Stromal cell of bone marrow (primary cell): ENCODE measurements around the gene PWWP2B.
"Not testable (repeated sequence)": the region's sequence is repeated elsewhere in the genome, so short reads cannot be mapped to it uniquely, and the experiment has no call there.

Experiments used
- DNase-seq: peaks from one replicate; pipeline ENCODE4 v3.0.0-alpha.2; 2012; ENCODE audit warnings: low read depth

PWWP2B gene

DNA sequence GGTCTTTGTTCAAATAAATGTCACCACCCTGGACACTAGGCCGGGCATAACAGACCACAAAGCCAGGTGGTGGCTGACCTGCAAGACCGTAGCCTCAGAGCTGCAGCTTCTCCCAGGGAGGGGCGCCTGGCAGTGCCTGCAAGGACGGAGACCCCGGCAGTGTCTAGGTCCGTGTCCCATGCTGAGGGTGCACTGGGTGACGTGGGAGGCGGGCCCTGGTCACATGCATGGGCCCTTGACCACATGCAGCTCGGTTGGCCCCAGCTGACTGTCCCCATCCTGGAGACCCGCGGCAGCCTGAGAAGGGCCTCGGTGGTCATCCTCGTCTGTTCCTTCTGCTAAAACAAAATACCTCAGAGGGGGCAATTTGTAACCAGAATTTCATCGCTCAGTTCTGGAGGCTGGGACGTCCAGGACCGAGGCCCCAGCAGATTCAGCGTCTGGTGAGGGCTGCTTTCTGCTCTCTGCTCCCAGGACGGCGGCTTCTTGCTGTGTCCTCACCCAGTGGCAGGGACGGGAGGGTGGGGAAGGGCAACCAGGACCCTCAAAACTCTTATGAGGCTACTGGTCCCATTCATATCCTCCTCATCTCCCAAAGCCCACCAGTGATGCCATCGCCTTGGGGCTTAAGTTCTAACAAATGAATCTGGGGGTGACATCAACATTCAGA is 36.8 kb downstream of the PWWP2B start:
- no peak for DNase-seq

DNA sequence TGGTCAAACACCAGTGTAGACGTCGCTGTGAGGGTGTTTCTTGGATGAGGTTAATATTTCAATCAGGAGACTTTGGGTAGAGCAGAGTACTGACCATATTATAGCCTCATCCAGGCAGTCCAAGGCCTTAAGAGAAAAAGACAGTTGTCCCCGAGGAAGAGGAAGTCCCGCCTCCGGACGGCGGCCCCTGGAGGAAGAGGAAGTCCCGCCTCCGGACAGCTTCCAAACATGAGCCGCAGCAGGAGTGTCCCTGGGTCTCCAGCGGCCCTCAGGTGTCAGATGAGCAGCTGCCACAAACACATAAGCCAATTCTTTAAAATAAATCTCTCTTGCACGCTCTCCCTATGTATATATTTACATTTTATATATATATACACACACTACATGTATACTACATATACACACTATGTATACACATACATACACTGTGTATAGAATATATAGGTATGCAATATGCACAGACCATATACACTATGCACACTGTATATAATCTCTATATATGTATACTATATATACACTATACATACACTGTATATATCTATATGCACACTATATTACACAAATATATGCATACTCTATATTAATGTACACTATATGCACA is 37.5 kb downstream of the PWWP2B start:
- no peak for DNase-seq

DNA sequence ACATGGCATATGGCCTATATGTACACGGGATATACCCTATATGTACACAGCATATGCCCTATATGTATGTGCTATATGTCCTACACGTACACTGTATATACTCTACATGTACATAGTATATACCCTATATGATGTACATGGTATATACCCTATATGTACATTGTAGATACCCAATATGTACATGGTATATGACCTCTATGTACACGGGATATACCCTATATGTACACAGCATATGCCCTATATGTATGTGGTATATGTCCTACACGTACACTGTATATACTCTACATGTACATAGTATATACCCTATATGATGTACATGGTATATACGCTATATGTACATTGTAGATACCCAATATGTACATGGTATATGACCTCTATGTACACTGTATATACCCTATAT is 38.3 kb downstream of the PWWP2B start:
- not testable (repeated sequence) for DNase-seq

DNA sequence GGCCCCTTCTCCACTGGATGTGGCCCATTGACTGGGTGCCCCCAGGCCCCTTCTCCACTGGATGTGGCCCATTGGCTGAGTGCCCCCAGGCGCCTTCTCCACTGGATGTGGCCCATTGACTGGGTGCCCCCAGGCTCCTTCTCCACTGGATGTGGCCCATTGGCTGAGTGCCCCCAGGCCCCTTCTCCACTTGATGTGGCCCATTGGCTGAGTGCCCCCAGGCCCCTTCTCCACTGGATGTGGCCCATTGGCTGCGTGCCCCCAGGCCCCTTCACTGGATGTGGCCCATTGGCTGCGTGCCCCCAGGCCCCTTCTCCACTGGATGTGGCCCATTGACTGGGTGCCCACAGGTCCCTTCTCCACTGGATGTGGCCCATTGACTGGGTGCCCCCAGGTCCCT is 39.1 kb downstream of the PWWP2B start:
- DNase-seq, result not testable (repeated sequence)

DNA sequence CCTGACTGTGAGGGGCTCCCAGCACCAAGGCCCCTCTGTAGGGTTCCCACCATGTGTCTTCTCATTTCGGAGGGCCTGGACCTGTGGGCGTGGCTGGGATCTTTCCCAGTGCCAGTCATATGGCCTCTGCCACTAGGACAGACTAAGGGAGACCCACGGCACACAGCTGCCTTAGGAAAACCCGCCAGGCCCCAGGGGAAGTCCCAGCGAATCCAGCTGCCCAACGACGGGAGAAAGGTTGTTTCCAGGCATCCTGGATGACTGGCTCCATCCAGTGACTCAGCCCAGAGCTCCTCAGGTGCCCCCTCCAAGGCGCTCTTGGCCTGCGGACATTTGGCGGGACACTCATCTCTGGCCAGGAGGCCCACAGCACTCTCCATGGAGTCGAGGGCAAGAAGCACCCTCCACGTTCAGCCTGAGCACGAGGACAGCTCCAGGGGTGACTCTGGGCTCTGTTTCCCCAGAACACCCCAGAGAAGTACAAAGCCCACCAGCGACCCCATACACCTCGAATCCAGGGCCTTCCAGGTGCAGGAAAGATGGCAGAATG is 39.9 kb downstream of the PWWP2B start:
- DNase-seq, result no peak

DNA sequence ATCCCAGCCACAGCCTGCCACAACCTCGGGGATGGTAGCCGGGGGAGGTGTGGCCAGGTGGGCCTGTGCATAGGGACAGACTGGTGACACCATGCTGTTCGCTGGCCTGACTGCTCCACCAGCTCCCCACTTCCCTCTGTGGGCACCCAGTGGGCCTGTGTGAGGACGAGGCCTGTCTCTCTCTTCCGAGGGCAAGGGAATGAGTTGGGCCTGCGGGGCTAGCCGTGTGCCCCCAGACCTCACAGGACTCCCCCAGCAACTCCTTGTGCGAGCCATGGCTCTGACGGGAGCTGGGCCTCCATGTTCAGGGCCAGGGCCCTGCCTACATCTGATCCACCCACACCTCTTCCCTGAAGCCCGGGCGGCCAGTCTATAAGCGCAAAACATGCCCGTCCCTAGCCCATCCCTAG is 40.5 kb downstream of the PWWP2B start:
- DNase-seq, result no peak

DNA sequence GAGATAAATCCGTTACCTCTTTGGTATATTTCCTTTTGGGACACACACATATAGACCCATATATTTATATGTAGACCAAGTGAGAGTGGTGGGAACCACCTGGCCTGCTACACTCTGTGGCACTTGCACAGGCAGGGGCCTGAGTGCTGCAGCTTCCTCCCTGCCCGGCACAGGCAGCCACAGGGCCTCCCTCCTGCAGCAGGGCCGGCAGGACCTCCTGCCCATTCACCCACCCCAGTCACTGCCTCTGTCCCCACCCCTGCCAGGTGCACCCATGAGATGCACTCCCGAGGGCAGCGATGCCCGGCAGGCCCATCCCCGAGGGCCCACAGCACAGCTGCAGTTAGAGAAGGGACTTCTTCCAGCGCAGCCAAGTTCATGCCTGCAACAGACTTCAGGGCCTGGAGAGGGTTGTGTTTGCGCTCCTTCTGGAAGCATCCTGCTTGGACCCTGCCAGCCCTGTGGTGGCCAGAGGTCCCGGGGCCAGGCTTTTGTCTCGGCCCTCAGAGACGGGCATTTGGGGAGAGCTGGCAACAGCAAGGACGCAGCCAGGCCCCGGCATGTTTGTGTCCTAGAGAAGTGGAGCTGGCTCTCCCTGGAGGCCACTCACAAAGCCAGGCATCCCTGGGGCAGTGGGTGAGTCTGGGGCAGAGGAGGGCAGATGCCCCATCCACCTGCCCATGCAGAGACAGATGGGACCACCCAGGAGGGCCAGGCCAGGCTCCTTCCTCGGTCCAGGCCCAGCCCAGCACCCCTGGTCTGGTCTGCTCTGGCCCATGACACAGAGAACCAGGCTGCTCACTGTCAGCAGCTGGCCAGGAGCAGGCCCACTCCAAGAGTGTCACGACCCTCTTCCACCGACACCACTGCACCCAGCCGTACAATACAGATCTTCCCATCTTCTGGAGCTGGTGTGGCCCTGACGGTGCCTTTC is 41.4 kb downstream of the PWWP2B start:
- DNase-seq, result no peak

DNA sequence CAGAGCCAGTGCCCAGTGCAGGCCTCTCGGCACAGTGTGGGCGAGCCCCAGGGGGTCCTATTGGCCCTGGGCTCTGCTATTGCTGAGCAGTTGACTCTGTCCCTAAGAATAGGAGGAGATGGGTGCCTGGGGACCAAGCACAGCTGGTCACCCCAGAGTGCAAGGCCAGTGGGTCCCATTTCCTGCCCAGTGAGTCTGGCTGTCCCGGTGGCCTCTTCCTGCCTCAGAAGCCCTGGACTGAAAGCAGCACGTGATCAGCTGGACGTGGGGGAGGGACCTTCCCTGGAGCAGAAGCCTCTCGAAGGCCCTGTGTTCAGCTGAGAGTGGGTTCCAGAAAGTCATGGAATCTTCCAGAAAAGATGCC is 42.0 kb downstream of the PWWP2B start:
- DNase-seq, result no peak

DNA sequence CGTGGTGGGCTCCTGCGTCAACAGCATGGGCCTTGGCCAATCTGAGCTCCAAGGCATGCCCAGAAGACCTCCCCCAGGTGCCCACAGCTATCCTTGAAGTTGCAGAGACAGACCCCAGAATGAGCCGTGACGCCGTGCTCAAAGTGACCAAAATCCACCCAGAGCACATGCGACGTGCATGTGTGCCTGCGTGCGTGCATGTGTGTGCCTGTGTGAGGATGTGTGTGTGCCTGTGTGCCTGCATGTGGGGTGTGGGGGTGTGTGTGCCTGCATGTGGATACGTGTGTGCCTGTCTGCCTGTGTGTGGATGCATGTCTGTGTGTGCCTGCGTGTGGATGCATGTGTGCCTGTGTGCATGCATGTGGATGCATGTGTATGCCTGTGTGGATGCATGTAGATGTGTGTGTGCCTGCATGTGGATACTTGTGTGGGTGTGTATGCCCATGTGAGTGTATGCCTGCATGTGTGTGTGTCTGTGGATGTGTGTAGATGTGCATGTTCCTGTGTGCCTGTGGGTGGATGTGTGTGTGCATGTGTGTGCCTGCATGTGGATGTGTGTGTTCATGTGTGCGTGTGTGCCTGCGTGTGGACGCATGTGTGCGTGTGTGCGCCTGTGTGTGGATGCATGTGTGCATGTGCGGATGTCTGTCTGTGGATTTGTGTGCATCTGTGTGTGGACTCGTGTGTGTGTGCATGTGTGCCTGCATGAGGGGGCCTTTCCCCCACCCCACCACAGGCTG is 42.6 kb downstream of the PWWP2B start:
- DNase-seq, result no peak

DNA sequence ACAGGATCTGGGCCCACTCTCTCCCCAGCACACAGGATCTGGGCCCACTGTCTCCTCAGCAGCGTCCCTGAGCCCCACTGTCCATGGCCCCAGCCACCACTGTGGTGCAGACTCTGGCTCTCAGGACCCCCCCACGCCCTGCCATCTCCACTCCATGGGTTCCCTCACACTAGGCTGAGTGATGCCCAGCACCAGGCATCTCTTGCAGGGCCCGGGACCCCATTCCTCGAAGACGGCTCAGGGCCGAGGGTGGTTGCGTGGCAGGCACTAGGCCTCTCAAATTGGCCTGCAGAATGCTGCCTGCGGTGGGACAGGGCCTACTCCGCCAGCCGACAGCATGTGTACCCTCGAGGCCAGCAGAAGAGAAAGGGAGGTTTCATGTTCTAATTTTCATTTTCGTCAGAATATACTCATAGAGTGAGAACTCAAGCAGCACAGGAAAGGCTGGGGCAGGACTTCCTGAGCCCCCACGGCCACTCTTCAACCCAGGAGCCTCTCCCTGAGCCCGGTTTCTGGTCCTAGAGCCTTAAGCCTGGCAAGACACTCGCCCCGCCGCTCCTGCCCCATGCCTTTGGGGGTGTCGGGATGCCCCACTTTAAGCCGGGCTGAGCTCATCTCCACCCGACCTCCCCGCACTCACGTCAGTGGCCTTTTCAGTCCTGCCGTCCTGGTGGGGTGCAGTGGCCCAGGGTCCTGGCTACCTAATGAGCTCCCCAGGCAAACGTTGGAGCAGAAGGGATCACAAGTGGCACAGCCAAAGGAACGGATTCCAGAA is 44.0 kb downstream of the PWWP2B start:
- DNase-seq, result no peak

DNA sequence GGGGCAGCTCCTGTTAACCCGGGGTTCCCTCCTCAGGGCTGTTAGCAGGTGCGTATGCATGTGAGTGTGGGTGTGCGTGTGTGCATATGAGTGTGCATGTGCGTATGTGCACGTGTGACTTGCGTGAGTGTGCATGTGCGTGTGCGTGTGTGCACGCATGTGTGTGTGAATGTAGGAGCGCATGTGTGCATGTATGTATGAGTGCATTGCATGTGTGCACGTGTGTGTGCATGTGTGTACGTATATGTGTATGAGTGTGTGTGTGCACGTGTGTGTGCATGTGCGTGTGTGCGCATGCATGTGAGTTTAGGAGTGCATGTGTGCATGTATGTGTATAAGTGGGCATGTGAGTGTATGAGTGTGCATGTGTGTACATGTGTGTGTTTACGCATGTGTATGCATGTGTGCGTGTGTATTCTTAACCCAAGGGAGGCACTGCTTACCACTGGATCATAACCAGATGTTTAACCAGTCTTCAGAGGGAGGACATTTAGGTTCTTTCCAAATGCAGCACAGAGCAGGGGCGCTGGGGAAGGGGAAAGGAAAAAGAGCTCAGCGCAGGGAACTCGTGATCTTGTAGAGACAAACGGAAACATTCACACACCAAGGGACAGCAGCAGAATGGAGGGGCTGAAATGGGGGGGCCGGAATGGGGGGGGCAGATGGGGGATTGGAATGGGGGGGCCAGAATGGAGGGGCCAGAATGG is 45.0 kb downstream of the PWWP2B start:
- no peak for DNase-seq

DNA sequence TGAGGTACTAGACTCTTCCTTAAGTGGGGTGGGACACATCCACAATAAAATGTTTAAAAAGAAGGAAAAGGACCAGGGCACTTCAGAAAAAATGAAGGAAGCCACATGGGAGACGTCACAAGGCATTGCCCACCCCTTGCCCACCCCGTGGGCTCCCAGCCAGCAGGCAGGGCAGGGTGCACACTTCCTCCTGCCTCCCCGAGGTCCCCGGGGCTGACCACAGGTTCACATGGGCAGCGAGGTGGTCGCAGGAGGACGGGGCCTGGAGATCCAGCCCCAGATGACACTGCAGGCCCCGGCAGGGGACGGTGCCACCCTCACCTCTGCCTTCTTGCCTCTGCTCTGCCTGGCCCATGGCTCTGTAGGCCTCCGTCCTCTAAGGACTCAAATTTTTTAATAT is 45.6 kb downstream of the PWWP2B start:
- no peak for DNase-seq

DNA sequence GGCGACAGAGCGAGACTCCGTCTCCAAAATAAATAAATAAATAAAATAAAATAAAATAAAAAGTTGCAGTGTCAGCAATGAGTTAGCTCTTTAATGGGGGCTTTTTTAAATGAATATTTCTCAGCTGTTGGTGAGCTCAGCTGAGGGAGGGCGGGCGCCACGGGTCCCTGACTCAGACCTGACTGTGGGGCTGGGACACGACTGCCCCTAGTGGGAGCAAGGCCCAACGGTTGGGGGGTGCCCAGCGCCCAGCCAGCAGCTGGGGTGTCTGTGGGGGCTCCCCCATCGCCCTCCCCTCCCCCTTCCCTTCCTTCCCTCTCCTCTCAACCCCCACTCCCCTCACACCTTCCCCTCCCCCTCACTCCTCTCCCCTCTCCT is 46.6 kb downstream of the PWWP2B start:
- no peak for DNase-seq

DNA sequence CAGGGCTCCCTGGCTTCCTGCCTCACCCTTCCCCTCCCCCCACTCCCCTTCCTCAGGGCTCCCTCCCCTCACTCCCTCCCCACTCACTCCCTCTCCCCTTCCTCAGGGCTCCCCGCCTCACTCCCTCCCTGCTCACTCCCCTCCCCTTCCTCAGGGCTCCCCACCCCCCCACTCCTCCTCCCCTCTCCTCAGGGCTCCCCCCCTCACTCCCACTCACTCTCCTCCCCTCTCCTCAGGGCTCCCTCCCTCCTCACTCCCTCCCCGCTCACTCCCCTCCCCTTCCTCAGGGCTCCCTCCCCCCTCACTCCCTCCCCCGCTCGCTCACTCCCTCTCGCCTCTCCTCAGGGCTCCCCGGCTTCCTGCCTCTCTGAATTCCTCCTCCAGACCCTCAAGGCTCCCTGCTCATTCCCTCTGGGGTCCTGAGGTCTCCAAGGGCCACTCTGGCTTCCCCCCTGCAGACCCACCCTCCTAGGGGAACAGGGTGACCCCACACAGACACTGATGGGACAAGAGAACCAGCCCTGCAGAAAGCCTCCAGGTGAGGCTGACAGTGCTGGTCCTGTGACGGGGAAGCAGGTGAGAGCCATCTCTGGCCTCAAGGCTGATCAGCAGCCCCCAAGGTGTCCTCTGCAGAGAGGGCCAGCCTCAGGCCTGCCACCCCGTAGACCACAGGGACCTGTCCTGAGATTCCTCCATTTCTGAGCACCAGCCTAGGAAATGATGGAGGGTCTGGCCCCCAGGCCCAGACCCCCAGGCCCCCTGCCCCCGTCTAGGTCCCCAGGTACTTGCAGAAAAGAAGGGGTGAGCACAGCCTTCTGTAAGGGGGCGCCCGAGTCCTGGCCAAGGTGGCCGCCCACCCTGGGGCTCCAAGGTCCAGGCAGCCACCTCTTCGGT is 47.2 kb downstream of the PWWP2B start:
- DNase-seq, result no peak

DNA sequence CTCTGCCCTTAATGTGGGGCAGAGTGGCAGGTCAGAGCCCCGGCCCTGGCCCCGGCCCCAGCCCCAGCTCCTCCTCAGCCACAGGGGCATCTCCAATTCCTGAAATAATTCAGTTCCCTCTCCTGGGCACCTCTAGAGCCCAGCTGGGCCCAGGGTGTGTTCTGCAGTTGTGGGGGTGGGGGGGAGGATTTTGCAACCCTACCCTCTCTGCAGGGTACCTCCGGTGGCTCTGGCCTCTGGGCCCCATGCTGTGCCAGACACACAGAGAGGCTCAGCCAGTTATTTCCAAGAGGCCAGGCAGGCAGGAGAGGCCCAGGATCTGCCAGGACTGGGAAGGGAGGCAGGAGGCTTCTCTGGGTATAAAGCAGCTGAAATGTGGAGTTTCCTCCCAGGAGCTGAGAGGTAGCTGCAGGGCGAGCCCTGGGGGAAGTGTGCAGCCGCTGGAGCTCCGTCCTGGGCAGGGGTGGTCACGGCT is 47.9 kb downstream of the PWWP2B start:
- DNase-seq, result no peak

DNA sequence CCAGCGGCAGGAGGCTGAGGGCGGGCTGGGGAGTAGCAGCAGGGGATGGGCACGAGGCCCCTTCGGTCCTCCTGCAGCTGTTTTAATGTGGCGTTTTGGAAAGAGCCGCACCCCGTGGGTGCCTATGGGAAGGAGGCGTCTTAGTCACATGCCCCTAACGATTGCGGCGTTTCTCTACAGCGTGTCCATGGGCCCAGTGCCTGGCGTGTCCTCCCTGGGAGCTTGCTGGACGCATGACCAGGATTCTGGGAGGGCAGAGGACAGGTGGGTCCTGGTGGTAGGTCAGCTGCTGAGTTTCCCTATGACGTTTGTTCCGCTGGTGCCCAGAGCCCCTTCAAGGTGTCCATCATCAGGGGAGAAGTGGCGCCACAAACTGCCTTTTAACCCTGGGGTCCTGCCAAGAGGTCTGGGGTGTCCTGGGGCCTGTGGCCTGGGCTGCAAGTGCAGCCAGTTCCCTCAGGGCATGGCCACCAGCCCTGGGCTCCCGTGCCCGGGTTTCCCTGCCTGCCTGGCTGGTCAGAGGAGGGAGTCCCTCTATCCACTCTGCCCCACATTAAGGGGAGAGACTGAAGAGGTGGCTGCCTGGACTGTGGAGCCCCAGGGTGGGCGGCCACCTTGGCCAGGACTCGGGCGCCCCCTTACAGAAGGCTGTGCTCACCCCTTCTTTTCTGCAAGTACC is 48.7 kb downstream of the PWWP2B start:
- DNase-seq, result no peak

DNA sequence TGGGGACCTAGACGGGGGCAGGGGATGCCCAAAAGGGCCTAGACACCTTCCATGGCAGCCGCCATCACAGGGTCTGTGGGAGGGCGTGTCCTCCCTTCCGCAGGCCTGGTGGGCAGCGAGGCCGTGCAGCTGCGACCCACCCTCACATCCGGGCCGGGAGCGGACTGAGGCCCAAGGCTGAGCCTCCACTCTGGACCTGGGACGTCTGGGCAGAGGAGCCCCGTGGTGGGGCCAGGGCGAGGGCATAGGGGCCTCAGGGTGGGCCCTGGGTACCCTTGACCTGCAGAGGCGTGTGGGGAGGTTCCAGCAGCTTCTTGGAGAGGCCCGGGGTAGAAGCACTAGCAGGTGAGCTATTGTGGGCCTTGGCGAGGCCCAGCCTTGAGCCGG is 49.2 kb downstream of the PWWP2B start:
- DNase-seq, result no peak

DNA sequence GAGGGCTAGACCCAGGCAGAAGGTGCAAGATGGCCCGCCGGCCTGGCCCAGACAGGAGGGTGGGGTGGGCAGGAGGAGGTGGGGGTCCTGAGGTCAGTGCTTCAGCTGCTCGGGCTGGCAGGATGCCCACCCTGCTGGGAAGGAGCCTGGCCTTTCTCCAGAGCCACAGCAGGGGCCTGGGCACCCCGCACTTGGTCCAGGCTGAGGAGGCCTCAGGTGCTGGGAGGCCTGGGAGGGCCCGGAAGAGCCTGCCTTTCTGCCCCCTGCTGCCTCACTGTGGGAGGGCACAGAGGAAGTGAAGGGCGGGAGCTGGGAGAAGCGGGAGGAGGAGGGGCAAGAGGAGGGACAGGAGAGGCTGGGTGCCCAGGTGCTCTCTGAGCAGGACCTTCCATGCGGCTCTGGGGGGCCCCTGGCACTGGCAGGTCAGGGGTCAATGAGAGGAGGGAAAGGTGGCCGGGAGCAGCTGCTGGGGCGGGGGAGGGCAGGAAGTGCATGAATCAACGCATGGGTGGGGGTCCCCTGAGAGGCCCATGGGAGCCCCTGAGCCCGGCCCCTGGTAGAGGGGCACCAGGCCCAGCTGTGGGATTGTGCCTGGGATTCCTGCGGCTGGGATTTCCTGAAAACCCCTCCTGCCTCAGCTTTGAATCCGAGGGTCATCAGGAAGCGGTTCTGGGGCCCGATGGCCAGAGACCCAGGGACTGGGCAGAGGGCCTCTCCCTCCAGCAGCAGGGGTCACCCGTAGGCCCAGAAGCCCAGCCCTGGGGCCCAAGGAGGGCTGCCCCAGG is 49.9 kb downstream of the PWWP2B start:
- DNase-seq, result no peak
